OCI-LY7 (cell line): ENCODE data around the gene PTCH1.

Experiments used
- CTCF ChIP-seq: fragments of 200-600 bp; sonication (generic); conservative IDR thresholded peaks from 2 replicates; pipeline ENCODE4 v1.5.1; 2014; ENCODE audit warnings: mild to moderate bottlenecking, antibody characterized with exemption, low read length, moderate library complexity, mixed read lengths
- EZH2phosphoT487 ChIP-seq: fragments of 200-600 bp; sonication (generic); IDR thresholded peaks from 2 replicates; pipeline ENCODE4 v1.6.1; 2018; ENCODE audit warnings: low read depth, borderline replicate concordance, mild to moderate bottlenecking, mixed run types, antibody characterized with exemption, low read length, moderate library complexity, mixed read lengths

GRCh38 chr9:95431286-95431685 lies 85.5 kb downstream of the PTCH1 start:
- TF ChIP-seq CTCF (no peak), EZH2phosphoT487 (no peak)
